AG08395 (cell line): Measurements from ENCODE around the gene FZD7.

Experiments used
- DNase-seq: peaks from one replicate; pipeline ENCODE4 v3.0.0; 2012; ENCODE audit warnings: mixed read lengths, low spot score

The FZD7 gene

GRCh38 chr2:202038471-202039277, 5.0 kb downstream of the FZD7 start:
- DNase-seq = peak; percentile 28

- DNase-seq = no peak
These were observed 5.8 kb downstream of the FZD7 start for GRCh38 chr2:202039278-202040078.

DNA sequence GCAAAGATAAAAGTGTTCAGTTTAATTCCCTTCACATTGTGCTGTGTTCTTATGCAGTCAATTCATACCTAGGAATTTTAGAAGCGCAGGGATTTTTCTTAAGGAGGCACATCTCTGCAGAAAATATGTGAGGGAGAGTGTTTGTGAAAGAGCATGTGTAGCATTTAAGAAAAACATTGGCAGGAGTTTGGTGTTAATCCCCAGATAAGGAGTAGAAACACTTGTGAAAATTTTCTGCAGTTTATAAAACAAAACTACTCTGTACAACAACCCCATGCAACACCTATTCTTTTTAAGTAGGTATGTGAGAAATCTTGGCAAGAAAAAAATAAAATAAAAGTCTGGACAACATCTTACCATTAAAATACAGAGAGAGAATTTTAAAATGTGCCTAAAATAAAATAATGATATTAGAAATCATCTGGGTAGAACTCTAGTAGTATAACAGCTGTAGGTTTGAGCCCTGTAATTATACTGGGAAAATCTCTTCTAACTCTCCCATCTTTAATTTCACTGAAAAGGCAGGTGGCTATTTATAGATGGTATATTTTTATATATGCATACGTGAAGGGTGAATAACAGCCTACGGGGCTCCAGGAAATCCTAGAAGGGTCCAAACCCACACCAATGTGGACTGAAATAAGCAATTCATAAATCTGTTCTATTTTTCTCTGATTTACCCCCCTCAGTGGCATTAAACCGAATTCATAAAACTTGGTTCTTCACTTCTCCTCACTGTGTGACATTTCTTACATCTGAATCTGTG, 6.6 kb downstream of the FZD7 start:
- DNase-seq = no peak

- no peak for DNase-seq
These were observed 8.8 kb downstream of the FZD7 start for GRCh38 chr2:202042444-202042843.

DNA sequence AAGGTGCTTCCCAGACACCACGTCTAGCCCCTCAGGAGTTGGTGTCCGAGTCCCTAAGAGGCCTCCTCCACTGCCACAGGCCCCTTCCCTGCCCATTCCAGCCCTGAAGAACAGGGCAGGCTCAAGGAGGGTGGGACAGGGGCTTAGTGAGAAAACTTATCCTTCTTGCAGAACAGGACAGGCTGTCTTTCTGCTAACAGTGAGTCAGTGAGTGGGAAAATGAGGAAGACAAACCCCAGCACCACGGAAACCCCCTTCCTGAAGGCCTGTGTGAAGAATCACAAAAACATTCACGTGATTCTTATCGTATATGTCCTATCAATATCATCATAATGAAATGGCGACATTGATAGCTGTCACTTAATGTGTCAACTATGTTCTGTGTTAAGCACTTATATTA, 9.8 kb downstream of the FZD7 start:
- DNase-seq = no peak

DNA sequence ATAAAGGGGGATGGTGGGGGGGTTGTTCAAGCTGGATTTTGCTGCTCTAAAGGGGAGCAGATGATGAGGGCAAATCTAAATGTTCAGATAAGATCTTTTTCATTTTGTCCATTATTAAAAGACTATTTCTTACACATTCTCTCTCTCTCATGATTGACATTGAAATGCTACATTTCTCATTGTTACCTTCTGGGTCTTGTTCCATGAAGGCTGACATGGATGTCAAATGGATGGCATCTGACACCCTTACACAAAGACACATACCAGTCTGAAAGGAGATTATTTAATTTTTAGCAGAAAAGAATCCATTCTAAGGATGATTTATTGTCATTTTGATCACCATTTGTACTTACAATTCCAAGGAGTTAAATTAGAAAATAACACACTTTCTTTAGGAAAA, 11.1 kb downstream of the FZD7 start:
- no peak for DNase-seq

- DNase-seq = no peak
These were observed 12.9 kb downstream of the FZD7 start for GRCh38 chr2:202046572-202046971.

- DNase-seq = no peak
These were observed 15.6 kb downstream of the FZD7 start for GRCh38 chr2:202049092-202049728.

DNA sequence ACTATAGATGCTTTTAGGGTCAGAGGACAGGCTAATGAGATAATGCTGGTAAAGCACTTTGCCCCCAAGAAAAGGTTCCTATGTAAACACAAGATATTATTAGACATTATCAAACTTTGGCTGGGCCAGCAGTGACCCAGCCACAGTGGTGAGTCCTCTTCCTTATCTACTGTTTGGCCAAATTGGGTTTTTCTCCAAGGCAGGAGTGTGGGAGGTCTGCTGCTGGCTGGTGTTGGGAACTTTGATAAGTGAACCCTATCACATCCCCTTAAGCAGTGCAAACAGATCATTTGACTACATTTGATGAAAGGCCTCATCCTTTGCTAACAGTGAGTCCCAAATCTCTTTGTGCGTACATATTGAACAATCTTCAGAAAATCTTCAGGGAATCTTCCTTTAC, 16.2 kb downstream of the FZD7 start:
- DNase-seq = no peak

- no peak for DNase-seq
These were observed 17.0 kb downstream of the FZD7 start for GRCh38 chr2:202050652-202051051.

- peak; percentile 58 for DNase-seq
These were observed 18.0 kb downstream of the FZD7 start for GRCh38 chr2:202051499-202052161.

DNA sequence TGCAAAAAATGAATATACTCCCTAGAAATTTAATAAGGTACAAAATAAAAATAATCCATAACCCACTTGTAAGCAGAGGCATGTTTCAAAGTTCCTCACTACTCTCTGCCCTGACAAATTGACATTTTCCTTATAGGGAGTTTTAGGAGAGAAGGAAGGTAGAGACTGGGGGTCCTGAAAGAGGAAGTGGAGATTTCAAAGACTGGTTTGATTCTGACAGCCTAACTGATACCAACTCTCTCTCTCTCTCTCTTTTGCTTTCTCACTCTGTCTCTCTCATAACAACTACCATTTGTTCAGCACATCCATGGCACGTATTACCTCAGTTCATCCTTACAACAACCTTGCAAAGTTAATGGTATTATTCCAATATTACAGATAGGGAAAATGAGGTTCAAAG, 18.6 kb downstream of the FZD7 start:
- DNase-seq = no peak

DNA sequence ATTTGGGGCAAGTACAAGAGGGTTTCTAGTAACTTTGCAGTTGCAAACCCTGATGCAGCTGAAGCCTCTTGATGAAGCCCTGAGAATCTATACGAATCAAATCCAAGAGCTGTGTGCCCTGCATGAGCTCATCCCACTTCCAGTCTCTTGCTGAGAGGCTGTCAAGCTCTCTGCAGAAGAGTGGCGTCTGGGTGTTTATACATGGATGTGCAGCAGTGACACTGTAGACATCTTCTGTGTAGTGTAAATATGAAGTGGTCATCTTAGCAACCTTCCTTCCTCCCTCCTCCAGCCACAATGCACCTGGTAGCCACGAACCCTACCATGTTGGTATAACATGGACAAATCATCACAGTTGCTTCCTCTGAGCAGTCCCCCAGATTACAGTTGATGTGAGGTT, 21.0 kb downstream of the FZD7 start:
- DNase-seq = no peak

- DNase-seq = no peak
These were observed 23.0 kb downstream of the FZD7 start for GRCh38 chr2:202056611-202057010.

- no peak for DNase-seq
These were observed 26.6 kb downstream of the FZD7 start for GRCh38 chr2:202060218-202060617.

DNA sequence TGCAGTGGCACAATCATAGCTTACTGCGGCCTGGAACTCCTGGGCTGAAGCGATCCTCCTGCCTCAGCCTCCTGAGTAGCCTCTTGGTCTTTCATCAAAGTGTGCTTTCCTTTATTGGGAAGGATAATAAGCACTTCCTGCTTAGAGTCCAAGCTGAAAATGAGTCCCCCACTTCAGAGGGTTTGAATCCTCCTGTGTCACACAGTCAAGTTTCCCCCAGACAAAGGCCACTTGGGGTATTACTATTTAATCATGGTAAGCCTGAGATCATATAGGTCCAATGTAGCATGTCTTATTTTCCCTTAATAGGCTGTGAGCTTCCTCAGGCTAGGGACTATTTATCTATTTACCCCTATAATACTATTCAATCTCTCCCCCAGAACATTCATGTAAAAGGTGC, 28.0 kb downstream of the FZD7 start:
- DNase-seq = no peak

GRCh38 chr2:202064171-202064880, 30.7 kb downstream of the FZD7 start:
- DNase-seq = peak; percentile 80

DNA sequence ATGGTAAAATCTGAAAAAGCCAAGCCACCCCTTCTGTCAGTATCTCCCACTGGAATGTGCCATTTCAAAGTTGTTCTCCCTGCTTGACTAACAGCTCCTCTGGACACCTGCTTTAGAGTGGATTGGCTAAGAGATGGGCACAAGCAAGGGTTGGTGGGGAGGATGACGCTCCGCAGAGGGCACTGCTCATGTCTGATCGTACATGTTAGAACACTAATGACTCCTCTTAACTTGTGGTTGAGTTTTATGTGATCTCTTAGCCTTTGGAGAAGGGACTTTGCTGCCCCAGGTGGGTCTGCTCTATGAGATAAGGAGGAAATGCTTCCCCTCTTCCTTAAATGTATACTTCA, 31.2 kb downstream of the FZD7 start:
- DNase-seq = no peak

GRCh38 chr2:202065876-202066275, 32.2 kb downstream of the FZD7 start:
- DNase-seq = no peak

DNA sequence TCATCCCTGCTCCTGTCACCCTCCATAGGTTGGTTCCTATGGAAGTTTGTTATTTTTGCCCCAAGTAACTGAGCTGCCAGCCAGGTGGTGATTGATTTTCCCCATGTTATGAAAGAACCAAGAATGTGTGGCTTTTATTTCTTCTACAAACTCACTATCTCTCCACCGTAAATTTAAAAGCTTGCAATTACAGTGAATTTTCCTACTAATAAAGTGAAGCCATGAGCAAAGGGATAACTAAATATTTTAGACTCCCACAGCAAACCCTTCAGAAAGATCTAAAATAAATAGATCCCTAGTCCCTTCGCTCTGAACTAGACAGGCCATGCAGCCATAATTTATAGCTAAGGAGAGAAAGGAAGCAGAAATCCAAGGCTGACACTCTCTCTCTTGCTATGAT, 33.2 kb downstream of the FZD7 start:
- DNase-seq = no peak

- no peak for DNase-seq
These were observed 33.9 kb downstream of the FZD7 start for GRCh38 chr2:202067589-202067988.
